IPS DF 6.9 (cell line): ENCODE data around the gene TACC3.
"Not testable (repeated sequence)": the region's sequence is repeated elsewhere in the genome, so short reads cannot be mapped to it uniquely, and the experiment has no call there.

Experiments
- DNase-seq: peaks from one replicate; pipeline ENCODE4 v3.0.0-alpha.2; 2013; ENCODE audit warnings: low read depth, low spot score
- H3K27ac ChIP-seq: one replicate; pipeline ENCODE4 v1.5.1; 2013; ENCODE audit warnings: low read length, control low read depth
- H3K27me3 ChIP-seq: 2 replicates; pipeline ENCODE4 v1.6.1; 2013; ENCODE audit warnings: mild to moderate bottlenecking, low read length; ENCODE audit not compliant: control insufficient read depth, insufficient read depth
- H3K36me3 ChIP-seq: 2 replicates; pipeline ENCODE4 v1.6.1; 2013; ENCODE audit warnings: low read length; ENCODE audit not compliant: control insufficient read depth, insufficient read depth
- H3K4me1 ChIP-seq: 2 replicates; pipeline ENCODE4 v1.6.1; 2013; ENCODE audit warnings: low read length; ENCODE audit not compliant: control insufficient read depth, insufficient read depth
- H3K4me3 ChIP-seq: 2 replicates; pipeline ENCODE4 v1.5.1; 2013; ENCODE audit warnings: mild to moderate bottlenecking, low read length
- H3K9me3 ChIP-seq: 2 replicates; pipeline ENCODE4 v1.6.1; 2013; ENCODE audit warnings: low read length, inconsistent platforms; ENCODE audit not compliant: control insufficient read depth, insufficient read depth
- whole genome bisulfite sequencing: extraction: QIAGEN DNeasy Blood & Tissue Kit; methylation state at CpG from one replicate; pipeline ENCODE4 v1.1.7; 2013; ENCODE audit warnings: mixed read lengths, missing lambda C conversion rate; ENCODE audit not compliant: insufficient read length, insufficient coverage; 5-methylcytosine and 5-hydroxymethylcytosine counted together

TACC3 gene

GRCh38 chr4:1683736-1684505 is 37.4 kb upstream of the TACC3 start, which contains the start of gene FAM53A:
Gene FAM53A (minus strand): TSS chr4:1684313. CDS start chr4:1668741, 15,572 bp downstream.
- Histone ChIP-seq H3K4me1 (peaks cover 7% of the 10 kb centered on the region), H3K27ac (no peak within 1 kb of the TSS), H3K36me3 (no peaks in the 10 kb centered on the region), H3K27me3 (peaks cover 8% of the 10 kb centered on the region; the same call in 1 of the 2 replicates), H3K9me3 (no peaks in the 10 kb centered on the region), H3K4me3 (peak within 1 kb of the TSS; percentile 58)
- no CpG with 5 or more reads among the region's 118 CpGs for WGBS
- DNase-seq, result peak; percentile 47

GRCh38 chr4:1684506-1685234 is 36.7 kb upstream of the TACC3 start:
- Histone ChIP-seq H3K36me3 (no peaks in the 10 kb centered on the region), H3K9me3 (no peaks in the 10 kb centered on the region), H3K4me3 (peak overlapping the region; percentile 32; the same call in 1 of the 2 replicates), H3K27ac (no peak overlapping the region), H3K27me3 (peaks cover 8% of the 10 kb centered on the region; the same call in 1 of the 2 replicates), H3K4me1 (peaks cover 7% of the 10 kb centered on the region)
- no CpG with 5 or more reads among the region's 66 CpGs for WGBS
- DNase-seq, result no peak

- no CpG with 5 or more reads among the region's 23 CpGs for WGBS
- no peaks in the 10 kb centered on the region; the same call in 1 of the 2 replicates for H3K36me3 ChIP-seq
- no peak overlapping the region; the same call in 1 of the 2 replicates for H3K4me3 ChIP-seq
- no peak for DNase-seq
- no peak overlapping the region for H3K27ac ChIP-seq
- peaks cover 7% of the 10 kb centered on the region for H3K4me1 ChIP-seq
- H3K9me3 ChIP-seq, result no peaks in the 10 kb centered on the region
- H3K27me3 ChIP-seq, result peaks cover 8% of the 10 kb centered on the region; the same call in 1 of the 2 replicates
These were observed 35.8 kb upstream of the TACC3 start for GRCh38 chr4:1685235-1686150.

GRCh38 chr4:1686440-1687036 is 34.8 kb upstream of the TACC3 start:
- whole genome bisulfite sequencing, result no CpG with 5 or more reads among the region's 7 CpGs
- H3K4me1 ChIP-seq, result peaks cover 7% of the 10 kb centered on the region
- no peaks in the 10 kb centered on the region for H3K9me3 ChIP-seq
- H3K4me3 ChIP-seq, result no peak overlapping the region
- DNase-seq, result no peak
- H3K27ac ChIP-seq, result no peak overlapping the region
- peaks cover 8% of the 10 kb centered on the region; the same call in 1 of the 2 replicates for H3K27me3 ChIP-seq
- H3K36me3 ChIP-seq, result peaks cover 8% of the 10 kb centered on the region

- no CpG with 5 or more reads among the region's 3 CpGs for WGBS
- Histone ChIP-seq H3K36me3 (peaks cover 20% of the 10 kb centered on the region), H3K4me3 (no peak overlapping the region), H3K9me3 (no peaks in the 10 kb centered on the region), H3K27me3 (no peaks in the 10 kb centered on the region), H3K4me1 (0 out of 2 replicates have a peak, but pooled peaks cover 3% of the 10 kb centered on the region), H3K27ac (no peak overlapping the region)
- no peak for DNase-seq
These were observed 30.6 kb upstream of the TACC3 start for GRCh38 chr4:1690698-1691097.

GRCh38 chr4:1691737-1692373 is 29.5 kb upstream of the TACC3 start:
- no CpG with 5 or more reads among the region's 9 CpGs for WGBS
- Histone ChIP-seq H3K27me3 (no peaks in the 10 kb centered on the region), H3K27ac (no peak overlapping the region), H3K36me3 (peaks cover 24% of the 10 kb centered on the region), H3K4me3 (no peak overlapping the region), H3K4me1 (no peaks in the 10 kb centered on the region), H3K9me3 (no peaks in the 10 kb centered on the region)
- DNase-seq, result no peak

- no peaks in the 10 kb centered on the region for H3K9me3 ChIP-seq
- no CpG with 5 or more reads among the region's 7 CpGs for WGBS
- peaks cover 27% of the 10 kb centered on the region for H3K36me3 ChIP-seq
- no peaks in the 10 kb centered on the region for H3K4me1 ChIP-seq
- DNase-seq, result no peak
- no peak overlapping the region for H3K27ac ChIP-seq
- H3K4me3 ChIP-seq, result no peak overlapping the region
- no peaks in the 10 kb centered on the region for H3K27me3 ChIP-seq
These were observed 28.0 kb upstream of the TACC3 start for GRCh38 chr4:1693131-1693896.

GRCh38 chr4:1695913-1696312 is 25.4 kb upstream of the TACC3 start:
- H3K9me3 ChIP-seq, result no peaks in the 10 kb centered on the region
- no CpG with 5 or more reads among the region's 5 CpGs for WGBS

GRCh38 chr4:1701671-1702070 is 19.6 kb upstream of the TACC3 start:
- DNase-seq, H3K4me1 ChIP-seq, H3K27me3 ChIP-seq, H3K9me3 ChIP-seq, H3K4me3 ChIP-seq, H3K27ac ChIP-seq: not testable (repeated sequence)
- WGBS, result no CpG with 5 or more reads among the region's 8 CpGs
- peaks cover 10% of the 10 kb centered on the region; the same call in 1 of the 2 replicates for H3K36me3 ChIP-seq

More at GRCh38 chr4:1695913-1696312, 25.4 kb upstream of the TACC3 start:
- Histone ChIP-seq H3K36me3 (peaks cover 23% of the 10 kb centered on the region), H3K27ac (no peak overlapping the region), H3K27me3 (no peaks in the 10 kb centered on the region), H3K4me3 (no peak overlapping the region), H3K4me1 (no peaks in the 10 kb centered on the region)
- DNase-seq, result no peak
